Adrenal gland (tissue), 5 donors: ENCODE results near the gene GCNT2.

Source experiments
- POLR2A ChIP-seq, 2 donors: fragments of 450-650 bp; IDR thresholded peaks; one replicate each; pipeline ENCODE4 v1.6.1; 2017; ENCODE audit warnings: antibody characterized with exemption in 2 of 2, mild to moderate bottlenecking in 2 of 2, moderate library complexity in 1 of 2
- TF ChIP-seq, protein P1 (sequence below), 6 experiments: fragments of 450-650 bp in 4 of 6; fragments of 200-600 bp in 2 of 6; sonication (generic) in 1 of 6; IDR thresholded peaks; 1 replicate in 5 of 6; 2 replicates in 1 of 6; pipeline versions ENCODE4 v1.5.1 to v1.8.0; 2016 to 2021; ENCODE audit warnings: antibody characterized with exemption in 6 of 6, mild to moderate bottlenecking in 2 of 6, moderate library complexity in 1 of 6
- donor health status: DM: no; HTN: no; CAD: no.

DNA sequence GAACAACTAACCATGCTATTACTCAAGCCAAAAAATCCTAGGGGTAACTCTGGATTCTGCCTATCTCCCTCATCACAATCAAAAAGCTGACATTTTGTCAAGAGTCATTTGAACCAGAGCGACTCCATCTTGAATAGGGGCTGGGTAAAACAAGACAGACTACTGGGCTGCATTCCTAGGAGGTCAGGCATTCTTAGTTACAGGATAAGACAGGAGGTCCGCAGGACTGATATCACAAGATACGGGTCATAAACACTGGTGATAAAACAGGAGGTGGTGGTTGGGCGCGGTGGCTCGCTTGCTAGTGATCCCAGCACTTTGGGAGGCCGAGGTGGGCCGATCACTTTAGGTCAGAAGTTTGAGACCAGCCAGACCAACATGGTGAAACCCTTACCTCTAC lies 141.1 kb downstream of the GCNT2 start:
- TF ChIP-seq, protein P1, sequence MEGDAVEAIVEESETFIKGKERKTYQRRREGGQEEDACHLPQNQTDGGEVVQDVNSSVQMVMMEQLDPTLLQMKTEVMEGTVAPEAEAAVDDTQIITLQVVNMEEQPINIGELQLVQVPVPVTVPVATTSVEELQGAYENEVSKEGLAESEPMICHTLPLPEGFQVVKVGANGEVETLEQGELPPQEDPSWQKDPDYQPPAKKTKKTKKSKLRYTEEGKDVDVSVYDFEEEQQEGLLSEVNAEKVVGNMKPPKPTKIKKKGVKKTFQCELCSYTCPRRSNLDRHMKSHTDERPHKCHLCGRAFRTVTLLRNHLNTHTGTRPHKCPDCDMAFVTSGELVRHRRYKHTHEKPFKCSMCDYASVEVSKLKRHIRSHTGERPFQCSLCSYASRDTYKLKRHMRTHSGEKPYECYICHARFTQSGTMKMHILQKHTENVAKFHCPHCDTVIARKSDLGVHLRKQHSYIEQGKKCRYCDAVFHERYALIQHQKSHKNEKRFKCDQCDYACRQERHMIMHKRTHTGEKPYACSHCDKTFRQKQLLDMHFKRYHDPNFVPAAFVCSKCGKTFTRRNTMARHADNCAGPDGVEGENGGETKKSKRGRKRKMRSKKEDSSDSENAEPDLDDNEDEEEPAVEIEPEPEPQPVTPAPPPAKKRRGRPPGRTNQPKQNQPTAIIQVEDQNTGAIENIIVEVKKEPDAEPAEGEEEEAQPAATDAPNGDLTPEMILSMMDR (IDR thresholded peaks at IDR 0.05), result no peak
- TF ChIP-seq POLR2A (IDR thresholded peaks at IDR 0.05), result no peak
